Measurements from ENCODE around the gene COL19A1. TPM values are rescaled to one million over a fixed set of nuclear protein-coding genes. Genes with fewer than 3 reads are reported as not detected.
"Not testable (repeated sequence)": the region's sequence is repeated elsewhere in the genome, so short reads cannot be mapped to it uniquely, and the experiment has no call there.

Gene COL19A1
- total RNA-seq, 1 donor from 2014 or later: 78.7 TPM

DNA sequence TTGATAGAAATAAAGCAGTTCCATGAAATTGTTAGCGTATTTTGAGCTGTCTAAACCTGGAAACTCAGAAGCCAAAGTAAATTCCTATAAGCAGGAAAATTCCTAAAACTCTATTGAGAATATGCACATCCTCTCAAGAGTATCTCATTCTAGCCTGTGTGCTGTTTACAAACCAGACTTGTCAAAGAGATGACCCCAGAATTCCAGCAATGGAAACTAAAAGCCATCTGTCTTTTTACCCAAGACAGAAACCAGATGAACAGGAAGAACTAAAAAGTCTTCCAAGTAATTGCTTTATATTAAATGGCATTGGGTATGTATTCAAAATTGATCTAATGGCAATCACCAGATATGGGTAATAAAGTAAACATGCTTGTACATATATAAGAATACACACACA, 92.6 kb downstream of the COL19A1 start:
- DNase-seq (ENCODE audit: low spot score): no peak

DNA sequence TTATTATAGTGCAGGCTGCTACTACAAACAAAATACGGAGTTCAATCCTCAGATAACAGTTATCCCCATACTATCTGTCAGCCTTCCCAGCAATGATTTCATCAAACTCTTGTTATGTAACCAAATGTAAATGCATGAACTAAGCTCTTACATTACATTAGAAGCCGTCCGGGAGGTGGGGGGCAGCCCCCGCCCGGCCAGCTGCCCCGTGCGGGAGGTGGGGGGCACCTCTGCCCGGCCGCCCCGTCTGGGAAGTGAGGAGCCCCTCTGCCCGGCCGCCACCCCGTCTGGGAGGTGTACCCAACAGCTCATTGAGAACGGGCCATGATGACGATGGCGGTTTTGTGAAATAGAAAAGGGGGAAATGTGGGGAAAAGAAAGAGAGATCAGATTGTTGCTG, 99.6 kb downstream of the COL19A1 start:
- not testable (repeated sequence) for DNase-seq (ENCODE audit: low spot score)

DNA sequence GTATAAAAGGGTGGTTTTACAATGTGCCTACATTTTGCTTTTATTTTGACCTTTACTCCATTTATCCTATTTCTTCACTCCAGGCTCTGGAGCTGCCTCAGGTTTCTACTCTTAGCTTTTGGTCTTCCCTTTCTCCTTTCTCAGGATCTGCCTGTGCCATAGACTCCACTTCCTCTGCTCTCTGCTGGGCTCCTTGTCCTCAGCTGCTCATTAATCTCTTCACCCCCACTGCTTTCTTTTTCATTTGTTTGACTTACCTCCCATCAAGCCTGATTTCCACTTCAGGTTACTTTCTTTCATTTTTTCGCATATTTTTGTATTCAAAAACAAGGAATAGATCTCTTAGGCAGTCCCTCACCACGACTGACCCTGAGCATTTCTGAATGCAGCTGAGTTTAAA, 106.8 kb downstream of the COL19A1 start:
- no peak for DNase-seq (ENCODE audit: low spot score)

DNA sequence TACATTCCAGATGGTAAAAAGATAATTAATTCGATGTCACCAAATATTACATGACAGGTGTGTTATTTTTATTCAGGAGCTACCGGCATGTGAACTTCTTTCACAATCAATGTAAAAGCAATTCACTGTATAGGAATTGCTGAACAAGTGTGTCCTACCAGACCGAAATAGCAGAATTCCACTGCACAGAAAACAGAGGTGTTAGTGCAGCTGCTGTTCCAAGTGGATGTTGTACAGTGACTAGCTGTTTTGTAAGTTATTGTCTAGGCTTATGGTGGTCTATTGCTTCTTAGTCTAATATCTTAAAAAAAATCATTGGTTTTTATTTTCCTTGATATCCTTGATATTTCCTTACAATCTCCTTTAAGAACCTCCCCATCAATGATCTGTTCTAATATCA, 107.4 kb downstream of the COL19A1 start:
- no peak for DNase-seq (ENCODE audit: low spot score)

DNA sequence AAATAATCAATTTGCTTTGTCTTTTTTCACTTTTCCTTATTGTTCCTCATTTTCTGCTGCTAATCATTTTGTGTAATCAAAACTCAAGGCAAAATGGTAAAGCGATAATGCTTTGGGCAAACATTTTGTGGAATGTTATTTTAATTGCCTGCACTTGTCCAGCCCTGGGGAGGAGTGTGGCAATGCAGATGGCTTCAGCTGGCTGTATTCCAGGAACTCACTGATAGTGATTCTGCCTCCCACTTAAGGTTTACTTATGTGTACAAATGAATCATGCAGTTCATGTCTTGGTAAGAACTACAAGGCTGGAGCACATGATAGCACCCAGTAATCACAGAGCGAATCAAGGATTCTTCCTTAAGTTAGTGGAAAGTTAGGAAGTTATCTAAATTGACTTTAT, 107.8 kb downstream of the COL19A1 start:
- DNase-seq (ENCODE audit: low spot score): peak; percentile 7

DNA sequence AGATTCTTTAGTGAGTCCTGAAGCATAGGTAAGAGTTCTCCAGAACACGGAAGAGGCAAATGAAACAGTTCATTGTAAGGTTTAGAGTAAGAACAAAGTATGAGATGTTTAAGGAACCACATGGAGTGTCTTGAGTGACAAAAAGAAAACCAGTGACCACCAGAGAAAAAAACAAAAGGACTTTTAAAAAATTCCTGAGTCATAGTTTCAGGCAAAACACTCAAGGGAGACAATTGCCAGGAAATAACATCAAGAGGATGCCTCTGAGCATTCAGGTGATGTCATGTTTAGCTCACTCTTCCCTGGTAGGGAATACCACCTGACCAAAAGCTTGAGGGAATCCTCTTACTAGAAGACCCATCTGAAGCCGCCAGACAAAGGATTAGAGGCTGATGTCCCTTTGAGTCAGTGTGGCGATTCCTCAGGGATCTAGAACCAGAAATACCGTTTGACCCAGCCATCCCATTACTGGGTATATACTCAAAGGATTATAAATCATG, 110.3 kb downstream of the COL19A1 start:
- no peak for DNase-seq (ENCODE audit: low spot score)

DNA sequence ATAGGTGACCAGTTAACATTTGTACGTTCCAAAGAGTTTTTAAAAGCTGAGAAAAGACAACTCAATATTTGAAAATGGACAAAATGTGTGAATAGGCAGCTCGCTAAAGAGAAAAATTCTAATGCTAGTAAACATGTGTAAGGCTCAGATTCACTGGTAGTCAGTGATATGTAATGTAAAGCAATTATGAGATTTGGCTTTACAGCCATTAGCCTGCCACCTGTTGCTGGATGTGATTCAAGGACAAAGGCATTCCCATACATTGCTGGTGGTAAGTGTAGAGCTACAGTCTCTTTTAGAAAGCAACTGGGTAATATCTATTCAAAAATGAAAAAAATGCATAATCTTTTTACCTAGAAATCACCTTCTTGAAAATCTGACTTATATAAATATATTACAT, 114.3 kb downstream of the COL19A1 start:
- DNase-seq (ENCODE audit: low spot score): no peak

DNA sequence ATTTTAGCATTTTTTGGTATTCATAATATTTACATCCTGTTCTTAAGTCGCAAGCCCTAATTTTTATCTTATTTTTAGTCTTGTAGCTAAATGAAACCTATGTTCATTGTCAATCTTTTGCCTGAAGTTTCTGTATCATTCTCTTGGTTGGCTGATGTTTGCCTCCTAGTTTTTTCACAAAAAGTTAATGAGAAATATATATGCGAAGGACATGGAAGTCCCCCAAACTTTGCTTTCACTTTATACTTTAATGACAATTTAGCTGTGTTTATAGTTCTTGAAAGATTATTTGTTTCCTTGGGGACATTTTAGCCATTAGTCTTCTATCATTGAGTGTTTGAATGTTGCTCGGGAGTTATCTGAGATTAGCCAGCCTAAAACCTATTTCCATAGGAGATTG, 118.2 kb downstream of the COL19A1 start:
- DNase-seq (ENCODE audit: low spot score): no peak

DNA sequence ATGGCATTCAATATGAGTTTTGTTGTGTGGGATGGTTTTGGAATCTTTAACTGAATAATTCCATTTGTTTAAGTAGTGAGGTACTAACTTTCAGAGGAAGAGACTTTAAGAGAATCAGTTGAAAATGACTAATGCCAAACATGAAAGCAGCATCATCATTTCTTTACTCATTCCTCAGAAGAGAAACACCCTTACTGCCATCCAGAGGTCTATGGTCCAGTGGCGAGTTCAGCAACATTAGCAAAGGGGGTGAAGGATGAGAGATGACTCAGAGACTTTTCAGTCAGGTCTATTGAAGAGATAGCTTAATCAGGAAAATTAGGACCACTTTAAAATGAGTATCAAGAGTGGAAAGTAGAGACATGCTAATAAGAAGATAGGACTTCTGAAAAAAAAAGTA, 118.8 kb downstream of the COL19A1 start:
- DNase-seq (ENCODE audit: low spot score): no peak

DNA sequence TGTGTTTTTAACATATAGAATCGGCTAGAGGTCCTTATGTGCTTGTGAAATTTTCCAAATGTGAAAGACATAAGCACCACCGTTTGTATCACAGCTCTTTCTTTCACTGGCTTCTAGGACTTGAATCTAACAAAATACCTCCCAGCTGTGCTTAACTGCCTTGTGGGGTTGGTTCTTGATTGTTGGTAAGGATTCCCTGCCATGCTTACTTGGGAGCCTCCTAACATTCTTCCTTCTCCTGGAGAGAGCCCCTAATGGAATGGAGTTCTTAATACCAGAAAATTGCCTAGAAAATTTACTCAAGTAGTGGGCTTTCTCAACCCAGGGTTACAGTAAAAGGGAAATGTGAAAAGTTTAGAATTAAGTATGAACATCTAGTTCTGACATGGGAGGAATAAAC, 121.2 kb downstream of the COL19A1 start:
- DNase-seq (ENCODE audit: low spot score): no peak

DNA sequence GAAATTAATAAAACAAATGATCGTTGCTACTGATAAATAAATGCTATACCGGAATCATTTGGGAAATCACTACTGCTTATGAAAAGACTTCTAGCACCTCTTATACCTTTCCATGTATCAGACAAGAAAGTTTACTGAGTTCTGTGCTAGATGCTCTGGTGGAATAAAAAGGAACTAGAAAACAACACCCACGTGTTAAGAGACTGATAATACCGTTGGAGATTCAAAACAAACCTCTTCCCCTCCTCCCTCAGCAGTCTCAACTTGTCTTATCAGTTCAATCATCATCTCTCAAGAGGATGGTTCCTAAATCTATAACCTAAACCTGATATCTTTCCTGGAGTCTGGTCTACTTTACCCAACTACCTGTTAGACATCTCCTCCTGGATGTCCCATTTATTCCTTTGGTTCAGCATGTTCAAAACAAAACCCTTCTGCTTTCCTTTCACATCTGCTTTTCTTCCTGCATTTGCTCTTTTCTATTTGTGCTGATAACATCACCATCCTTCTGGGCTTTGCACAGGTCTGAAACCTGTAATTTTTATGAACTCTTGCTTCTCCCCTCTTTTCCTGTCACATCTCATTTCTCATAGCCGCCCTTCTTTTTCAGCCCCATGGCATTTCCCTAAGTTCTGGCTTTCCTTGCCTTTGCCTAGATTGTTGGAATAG, 122.2 kb downstream of the COL19A1 start:
- no peak for DNase-seq (ENCODE audit: low spot score)

DNA sequence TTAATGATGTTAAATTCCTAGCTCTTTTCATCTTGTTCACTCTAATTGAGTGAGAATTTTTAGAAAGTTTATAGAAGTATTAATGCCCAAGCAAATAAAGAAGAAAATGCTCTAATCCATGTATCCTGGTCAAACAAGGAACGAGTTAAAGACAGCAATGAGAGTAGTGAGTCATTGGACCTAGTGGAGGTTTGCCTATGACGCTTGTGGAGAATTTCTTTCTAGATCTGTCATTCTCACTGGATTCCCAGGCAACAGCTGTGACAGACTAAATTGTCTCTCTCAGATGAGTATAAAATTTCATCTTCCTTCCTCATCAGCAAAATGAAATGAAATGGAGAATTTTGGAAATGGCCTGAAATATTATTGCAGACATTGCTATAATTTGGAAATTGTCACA, 127.9 kb downstream of the COL19A1 start:
- DNase-seq (ENCODE audit: low spot score): no peak

DNA sequence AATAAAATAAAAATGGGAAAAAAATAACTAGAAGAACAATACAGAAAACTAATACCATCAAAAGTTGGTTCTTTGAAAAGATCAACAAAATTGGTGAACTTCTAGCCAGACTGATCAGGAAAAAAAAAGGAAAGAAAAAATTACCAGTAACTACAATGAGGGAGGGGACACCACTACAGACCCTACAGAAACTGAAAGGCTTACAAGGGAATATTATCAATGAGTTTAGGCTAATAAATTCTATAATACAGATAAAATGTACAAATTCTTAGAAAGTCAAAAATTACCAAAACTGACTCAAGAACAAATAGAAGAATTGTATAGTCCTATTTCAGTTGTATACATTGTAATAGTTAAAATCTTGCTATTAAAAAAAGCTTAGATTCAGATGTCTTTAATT, 141.8 kb downstream of the COL19A1 start:
- no peak for DNase-seq (ENCODE audit: low spot score)

DNA sequence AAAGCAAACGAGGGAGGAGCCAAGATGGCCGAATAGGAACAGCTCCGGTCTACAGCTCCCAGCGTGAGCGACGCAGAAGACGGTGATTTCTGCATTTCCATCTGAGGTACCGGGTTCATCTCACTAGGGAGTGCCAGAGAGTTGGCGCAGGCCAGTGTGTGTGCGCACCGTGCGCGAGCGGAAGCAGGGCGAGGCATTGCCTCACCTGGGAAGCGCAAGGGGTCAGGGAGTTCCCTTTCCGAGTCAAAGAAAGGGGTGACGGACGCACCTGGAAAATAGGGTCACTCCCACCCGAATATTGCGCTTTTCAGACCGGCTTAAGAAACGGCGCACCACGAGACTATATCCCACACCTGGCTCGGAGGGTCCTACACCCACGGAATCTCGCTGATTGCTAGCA, 144.0 kb downstream of the COL19A1 start:
- not testable (repeated sequence) for DNase-seq (ENCODE audit: low spot score)

DNA sequence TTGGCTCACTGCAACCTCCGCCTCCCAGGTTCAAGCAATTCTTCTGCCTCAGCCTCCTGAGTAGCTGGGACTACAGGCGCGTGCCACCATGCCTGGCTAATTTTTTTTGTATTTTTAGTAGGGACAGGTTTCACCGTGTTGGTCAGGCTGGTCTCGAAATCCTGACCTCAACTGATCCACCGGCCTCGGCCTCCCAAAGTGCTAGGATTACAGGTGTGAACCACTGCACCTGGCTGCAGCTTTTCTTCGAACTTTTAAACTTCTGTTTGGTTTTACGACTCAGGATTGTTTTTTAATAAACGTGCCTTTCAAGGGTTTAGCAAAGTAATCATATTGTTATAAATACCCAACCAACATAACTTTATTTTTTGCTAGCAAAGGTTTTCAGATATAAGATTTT, 156.8 kb downstream of the COL19A1 start:
- not testable (repeated sequence) for DNase-seq (ENCODE audit: low spot score)

DNA sequence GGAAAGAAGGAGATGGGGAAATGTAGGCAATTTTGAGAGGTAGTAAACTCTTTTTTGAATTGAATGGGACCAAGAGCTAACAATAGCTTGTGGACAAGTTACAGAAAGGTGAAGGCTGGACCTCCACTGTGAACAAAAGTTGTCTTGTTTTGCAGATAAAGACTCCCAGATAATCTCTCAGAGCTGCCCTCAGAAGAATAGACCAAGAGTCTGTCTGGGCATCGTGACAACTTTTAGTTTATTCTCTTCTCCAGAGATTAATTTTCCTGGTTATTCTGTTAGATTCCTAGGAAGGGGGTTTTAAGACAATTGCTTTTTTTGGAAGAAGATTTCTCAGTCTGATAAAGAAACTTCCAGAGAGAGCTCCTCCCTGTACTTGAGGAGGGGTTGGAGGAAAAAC, 161.9 kb downstream of the COL19A1 start:
- DNase-seq (ENCODE audit: low spot score): no peak

DNA sequence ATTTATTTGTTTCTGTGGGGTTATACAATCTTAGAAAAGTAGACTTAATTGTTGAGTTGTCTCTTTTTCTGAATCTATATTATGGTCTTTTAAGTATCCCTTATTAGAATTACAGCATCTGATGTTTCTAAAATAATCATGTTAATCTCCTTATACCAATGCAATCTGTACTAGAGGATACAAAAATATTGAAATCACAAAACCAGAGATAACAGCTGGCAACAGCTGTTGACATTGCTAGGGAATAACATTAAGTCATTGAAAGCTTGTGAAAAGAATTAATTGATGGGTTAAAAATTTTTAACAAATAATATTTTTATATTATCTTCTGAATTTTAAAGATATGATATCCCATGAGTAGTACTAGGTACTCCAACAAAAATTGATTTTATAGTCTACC, 162.6 kb downstream of the COL19A1 start:
- DNase-seq (ENCODE audit: low spot score): no peak

DNA sequence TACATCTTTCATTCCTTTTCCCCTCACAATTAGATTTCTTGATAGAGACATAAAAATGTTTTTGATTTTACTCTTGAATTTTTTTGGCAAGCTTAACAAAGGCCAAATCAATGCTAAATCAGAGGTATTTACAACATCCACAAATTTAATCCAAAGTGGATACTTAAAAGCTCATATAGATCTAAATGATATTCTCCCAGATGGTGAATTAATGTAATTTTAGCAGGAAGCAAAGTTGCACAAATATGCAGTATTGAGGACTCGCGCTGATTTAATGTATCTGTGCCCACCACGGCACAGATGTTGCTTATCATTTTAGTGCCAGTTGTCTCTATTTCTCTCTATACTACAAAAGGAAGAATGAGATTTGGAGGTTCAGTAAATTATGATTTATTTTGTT, 167.4 kb downstream of the COL19A1 start:
- DNase-seq (ENCODE audit: low spot score): no peak

DNA sequence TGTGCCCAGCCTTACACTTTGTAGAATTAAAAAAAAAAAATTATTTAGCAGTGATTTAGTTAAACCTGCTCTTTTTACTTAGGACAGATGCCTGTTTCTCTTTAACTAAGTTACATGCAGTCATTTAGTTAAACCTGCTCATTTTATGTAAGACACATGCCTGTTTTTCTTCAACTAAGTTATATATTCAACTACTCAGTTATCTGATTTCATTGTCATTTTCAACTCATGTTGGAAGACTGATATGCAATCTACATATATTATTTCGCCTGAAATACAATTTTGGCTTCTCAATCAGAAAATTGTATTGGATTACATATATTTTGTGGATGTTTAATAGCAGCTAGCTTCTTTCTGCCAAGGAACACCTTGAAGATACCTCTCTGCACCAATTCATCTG, 171.1 kb downstream of the COL19A1 start:
- DNase-seq (ENCODE audit: low spot score): no peak

DNA sequence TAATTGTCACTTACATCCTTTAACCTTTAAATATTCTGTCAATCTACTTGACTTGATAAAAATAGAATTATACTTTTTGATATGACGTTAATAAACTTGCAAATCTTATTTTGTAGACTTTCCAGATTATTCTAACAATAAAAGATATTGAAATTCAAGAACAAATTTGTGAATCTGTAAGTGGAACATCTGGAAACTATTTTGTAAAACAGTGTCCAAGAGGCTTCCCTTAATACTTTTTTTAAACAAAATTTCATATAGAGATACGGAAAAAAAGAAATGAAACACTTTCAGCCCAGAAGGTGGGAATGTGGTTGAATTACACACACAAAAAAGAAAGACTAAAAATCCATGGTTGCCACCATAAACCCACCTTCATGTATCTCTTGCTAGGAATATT, 174.4 kb downstream of the COL19A1 start:
- DNase-seq (ENCODE audit: low spot score): no peak

DNA sequence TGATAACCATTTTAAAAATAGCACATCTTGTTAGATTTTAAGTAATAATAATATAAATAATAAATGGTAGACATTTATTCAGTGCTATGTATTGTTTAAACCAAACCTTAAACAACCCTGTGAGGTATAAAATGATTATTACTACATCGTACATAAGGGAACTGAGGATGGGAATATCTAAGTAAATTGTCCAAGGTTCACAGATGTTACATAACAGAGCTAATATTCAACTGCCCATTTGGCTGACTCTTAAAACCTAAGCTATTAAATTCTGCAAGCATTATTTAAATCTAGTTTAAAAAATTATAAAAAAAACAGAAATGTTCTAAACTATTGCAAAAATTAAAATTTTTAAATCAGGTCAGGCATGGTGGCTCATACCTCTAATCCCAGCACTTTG, 175.1 kb downstream of the COL19A1 start:
- no peak for DNase-seq (ENCODE audit: low spot score)

DNA sequence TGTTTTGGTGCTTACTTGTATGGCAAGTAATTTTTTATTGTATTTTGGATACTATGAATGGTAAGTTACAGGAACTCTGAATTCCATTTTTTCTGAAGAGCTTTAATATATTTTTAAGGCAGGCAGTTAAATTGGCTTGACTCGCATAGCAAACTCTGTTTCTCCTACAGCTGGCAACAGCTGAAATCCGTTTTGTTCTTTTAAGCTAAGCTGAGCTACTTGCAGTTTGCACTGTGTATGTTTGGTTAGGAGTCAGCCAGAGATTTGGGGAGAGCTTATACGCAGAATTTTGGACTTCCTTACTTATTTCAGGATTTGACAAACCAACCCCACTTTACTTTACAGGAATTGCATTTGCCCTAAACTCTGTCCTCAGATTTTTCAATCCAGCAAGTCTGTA, 179.1 kb downstream of the COL19A1 start:
- DNase-seq (ENCODE audit: low spot score): peak; percentile 7

DNA sequence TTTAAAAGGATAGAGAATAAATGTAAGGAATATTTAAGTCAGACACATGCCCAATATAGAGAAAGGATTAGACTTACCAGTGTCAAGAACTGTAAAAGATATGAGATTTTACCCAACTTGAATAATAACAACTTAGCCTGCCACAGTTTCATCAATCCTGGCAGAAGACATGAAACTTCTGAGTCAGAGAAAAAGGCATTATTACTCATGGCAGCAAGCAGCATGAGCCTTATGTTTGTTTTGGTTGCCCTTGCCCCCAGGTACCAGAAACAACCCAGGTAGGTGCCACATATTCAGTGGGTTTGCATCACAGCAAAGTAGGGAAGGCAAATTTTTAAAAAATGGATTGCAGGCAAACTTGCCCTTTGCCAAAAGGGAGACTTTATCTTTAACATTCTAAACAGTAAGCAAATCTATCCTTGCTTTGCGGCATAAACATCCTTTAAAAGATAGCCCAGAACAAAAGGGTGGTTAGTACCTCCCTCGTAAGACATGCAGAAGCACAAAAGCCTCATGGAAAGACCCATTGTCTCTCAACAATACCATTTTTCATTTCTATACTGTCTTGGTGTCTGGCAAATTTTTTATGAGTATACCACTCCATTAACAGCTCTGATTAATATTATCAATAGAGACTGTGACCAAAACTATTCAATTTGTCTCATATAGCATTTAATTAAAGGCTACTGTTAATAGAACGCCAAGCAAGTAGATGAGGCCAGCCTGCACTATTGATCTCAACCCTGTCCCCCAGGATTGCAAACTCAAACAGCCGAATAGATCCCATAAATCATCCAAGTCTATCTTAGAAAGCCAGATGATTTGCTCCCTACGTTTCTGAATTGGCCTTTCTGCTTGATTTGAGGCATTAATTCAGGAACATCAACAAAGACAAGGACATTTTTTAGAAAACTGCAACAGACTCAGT, 185.1 kb downstream of the COL19A1 start:
- no peak for DNase-seq (ENCODE audit: low spot score)
